ENCODE measurements around the gene SLC15A4. TPM values are rescaled to one million over a fixed set of nuclear protein-coding genes. Genes with fewer than 3 reads are reported as not detected.

The SLC15A4 gene
- total RNA-seq: 10 to 100 TPM; 20.8 to 50.3 (median 43.6) TPM

DNA sequence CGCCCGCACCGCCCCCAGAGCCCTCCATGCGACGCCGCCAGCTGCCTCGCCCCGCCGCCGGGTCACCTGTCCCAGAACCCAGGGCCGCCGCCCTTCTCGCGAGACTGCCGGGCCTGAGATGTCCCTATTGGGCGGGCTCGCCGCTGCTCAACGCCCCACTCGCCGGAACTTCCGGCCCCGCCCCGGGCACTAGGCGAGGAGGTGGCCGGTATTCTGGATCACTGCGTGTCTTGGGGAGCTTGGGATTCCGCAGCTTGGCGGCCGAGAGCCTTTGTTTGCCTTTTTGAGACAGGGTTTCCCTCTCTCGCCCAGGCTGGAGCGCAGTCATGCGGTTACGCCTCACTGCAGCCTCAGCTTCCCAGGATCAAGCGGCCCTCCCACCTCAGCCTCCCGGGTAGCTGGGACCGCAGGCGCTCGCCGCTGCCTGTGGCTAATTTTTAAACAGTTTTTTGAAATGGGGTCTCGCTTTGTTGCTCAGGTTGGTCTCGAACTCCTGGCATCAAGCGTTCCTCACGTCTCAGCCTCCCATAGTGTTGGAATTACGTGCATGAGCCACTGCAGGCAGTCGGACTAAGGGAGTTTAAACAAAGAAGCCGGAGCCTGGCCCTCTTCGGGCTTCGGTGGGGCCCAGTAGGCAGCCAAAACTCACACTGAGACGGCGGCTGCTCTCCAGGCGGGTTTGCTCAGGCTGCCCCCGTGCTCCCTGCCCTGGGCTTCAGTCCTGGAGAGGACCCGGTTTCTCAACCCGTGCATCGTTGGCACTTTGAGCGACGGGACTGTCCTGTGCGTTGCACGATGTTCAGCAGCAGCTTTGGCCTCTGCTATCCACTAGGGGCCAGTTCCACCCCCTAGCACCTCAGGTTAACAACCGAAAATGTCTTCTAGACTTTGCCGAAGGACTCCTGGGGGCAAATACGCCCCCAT, at the start of gene SLC15A4:
SLC15A4 (minus strand) TSS at position 43 of the 924 bp plus-strand sequence; CDS start at position 28, 15 bp downstream.
- ATAC-seq (ENCODE audit: low FRiP score) (peak; percentile 97), DNase-seq (ENCODE audit: low spot score) (peak; percentile 96)
- TF ChIP-seq, protein P1, sequence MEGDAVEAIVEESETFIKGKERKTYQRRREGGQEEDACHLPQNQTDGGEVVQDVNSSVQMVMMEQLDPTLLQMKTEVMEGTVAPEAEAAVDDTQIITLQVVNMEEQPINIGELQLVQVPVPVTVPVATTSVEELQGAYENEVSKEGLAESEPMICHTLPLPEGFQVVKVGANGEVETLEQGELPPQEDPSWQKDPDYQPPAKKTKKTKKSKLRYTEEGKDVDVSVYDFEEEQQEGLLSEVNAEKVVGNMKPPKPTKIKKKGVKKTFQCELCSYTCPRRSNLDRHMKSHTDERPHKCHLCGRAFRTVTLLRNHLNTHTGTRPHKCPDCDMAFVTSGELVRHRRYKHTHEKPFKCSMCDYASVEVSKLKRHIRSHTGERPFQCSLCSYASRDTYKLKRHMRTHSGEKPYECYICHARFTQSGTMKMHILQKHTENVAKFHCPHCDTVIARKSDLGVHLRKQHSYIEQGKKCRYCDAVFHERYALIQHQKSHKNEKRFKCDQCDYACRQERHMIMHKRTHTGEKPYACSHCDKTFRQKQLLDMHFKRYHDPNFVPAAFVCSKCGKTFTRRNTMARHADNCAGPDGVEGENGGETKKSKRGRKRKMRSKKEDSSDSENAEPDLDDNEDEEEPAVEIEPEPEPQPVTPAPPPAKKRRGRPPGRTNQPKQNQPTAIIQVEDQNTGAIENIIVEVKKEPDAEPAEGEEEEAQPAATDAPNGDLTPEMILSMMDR (IDR thresholded peaks at IDR 0.05): no peak

DNA sequence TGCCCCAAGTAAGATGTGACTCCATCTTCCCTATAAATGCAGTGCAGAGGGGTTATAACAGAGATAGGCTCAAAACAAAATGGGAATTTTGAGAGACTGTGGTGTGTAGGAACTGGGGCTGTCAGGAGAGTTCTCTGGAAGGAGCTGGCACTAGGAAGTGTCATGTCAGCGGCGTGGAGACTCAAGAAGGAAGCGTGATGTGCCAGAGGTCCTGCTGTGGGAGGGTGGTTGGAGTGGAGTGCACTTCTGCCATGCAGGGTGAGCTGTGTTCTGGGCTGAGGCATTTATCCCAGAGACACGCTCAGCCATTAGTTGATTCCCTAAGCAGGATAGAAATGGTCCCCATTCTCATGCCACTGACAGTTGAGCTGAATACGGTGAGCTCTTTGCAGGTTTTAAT, 48.5 kb upstream of the SLC15A4 start:
- DNase-seq (ENCODE audit: low spot score) (no peak), ATAC-seq (ENCODE audit: low FRiP score) (no peak)

DNA sequence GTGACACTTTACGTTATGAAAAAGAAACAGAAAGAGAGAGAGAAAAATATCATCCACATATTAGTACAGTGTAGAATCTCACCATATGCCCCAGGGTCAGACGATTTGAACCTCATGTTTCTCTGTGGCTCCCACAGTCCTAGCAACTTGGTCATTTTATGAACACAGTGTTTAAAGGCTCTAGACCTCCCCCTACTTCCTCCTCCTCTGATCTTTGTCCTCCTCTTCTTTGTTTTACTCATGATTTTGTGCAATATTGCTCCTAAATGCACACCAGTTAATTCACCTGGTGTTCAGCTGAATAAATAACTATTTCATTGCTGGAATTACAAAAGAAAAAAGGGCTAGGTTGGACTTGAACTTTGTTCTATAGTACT, 47.7 kb upstream of the SLC15A4 start:
- ATAC-seq (ENCODE audit: low FRiP score) (no peak), DNase-seq (ENCODE audit: low spot score) (no peak)
- TF ChIP-seq, protein P1 (IDR thresholded peaks at IDR 0.05): no peak

More for the DNA sequence above, 48.5 kb upstream of the SLC15A4 start:
- TF ChIP-seq, protein P1 (IDR thresholded peaks at IDR 0.05): no peak

DNA sequence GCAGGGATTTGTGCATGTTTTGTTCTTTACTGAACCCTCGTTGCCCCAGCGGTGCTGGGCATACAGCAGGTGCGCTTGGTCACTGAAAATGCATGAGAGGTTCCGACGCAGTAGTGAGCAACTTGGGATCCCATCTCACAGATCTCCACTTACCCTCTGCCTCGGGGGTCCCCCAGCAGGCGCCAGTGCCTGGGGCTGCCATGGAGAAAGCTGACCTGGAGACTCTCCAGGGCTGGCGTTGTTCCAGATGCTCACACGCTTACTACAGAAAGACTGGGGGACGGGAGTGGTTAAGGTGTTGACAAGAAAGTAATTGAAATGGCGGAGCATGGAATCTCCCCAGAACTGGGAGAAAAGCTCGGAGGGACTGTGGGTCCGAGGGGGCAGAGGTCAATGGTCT, 43.7 kb upstream of the SLC15A4 start:
- TF ChIP-seq, protein P1 (IDR thresholded peaks at IDR 0.05): no peak
- no peak for ATAC-seq (ENCODE audit: low FRiP score)
- no peak for DNase-seq (ENCODE audit: low spot score)

DNA sequence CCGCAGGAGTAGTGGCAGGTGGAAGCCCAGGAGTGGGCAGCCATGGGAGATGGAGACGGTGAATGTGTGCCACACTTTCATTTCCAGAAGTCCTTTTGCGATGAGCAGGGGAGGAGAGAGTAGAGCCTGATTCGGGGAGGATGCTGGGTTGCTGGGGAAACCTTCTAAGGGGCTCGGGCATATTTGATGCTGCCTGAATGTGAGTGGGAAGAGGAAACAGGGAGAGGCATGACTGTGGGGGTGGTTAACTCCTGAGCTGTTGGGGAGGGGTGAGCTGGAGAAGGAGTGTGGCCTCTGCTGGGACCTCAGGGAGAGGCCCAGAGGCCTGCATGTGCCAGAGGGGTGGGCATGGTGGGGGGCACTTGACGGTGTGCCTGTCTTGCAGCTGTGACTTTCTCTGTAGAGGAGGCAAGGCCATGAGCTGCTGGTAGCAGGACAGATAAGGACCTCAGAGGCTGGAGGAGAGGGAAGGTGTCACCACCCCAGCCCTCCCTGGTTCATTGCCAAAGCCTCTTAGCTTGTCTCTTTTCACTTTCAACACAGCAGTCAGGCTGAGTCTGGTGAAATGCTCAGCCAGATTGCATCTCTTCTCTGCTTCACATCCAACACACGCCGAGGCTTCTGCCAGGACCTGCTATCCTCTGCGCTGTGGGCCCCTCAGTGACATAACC, 40.9 kb upstream of the SLC15A4 start:
- ATAC-seq (ENCODE audit: low FRiP score): no peak

DNA sequence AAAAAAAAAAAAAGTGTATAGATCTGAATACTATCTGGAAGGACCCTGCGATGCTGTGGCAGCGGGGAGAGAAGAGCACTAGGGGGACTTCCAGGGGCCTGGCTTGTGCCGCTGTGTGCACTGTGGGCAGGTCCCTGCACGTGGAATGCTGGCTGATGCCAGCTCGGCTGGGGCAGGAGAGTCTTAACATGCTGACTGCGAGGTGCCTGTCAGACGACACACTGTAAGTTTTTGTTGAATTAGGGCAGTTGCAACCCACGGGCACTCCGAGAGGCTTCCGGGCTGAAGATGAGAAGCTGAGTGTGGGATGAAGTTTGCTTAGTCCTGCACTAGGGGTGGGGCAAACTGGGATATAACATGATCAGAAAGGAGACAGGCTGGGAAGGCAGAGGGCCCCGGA, 40.2 kb upstream of the SLC15A4 start:
- TF ChIP-seq, protein P1 (IDR thresholded peaks at IDR 0.05): no peak
- ATAC-seq (ENCODE audit: low FRiP score): no peak
- DNase-seq (ENCODE audit: low spot score): no peak

More for the DNA sequence above, 40.9 kb upstream of the SLC15A4 start:
- no peak for DNase-seq (ENCODE audit: low spot score)
- TF ChIP-seq, protein P1 (IDR thresholded peaks at IDR 0.05): no peak
